Astrocyte of the hippocampus (primary cell): ENCODE data around the gene AP2B1.
"Not testable (repeated sequence)": the region's sequence is repeated elsewhere in the genome, so short reads cannot be mapped to it uniquely, and the experiment has no call there.

Source experiments
- DNase-seq: peaks from one replicate; pipeline ENCODE4 v3.0.0; 2011; ENCODE audit warnings: low read depth, low spot score

The AP2B1 gene

GRCh38 chr17:35587074-35587961 is at the start of gene AP2B1:
AP2B1 (plus strand) TSS chr17:35587322; CDS start chr17:35594031, 6,709 bp downstream.
- DNase-seq, result peak; percentile 98

GRCh38 chr17:35537601-35538141 is 49.5 kb upstream of the AP2B1 start, which contains the start of gene SLFN12L:
SLFN12L (minus strand) TSS chr17:35537678; CDS start chr17:35522364, 15,314 bp downstream.
- no peak for DNase-seq

GRCh38 chr17:35539659-35540026 is 47.5 kb upstream of the AP2B1 start:
- DNase-seq, result no peak

- DNase-seq, result peak; percentile 8
These were observed 46.3 kb upstream of the AP2B1 start for GRCh38 chr17:35540589-35541404.

- no peak for DNase-seq
These were observed 45.7 kb upstream of the AP2B1 start for GRCh38 chr17:35541434-35541833.

- no peak for DNase-seq
These were observed 44.1 kb upstream of the AP2B1 start for GRCh38 chr17:35542990-35543389.

- DNase-seq, result peak; percentile 5
These were observed 43.3 kb upstream of the AP2B1 start for GRCh38 chr17:35543856-35544255.

- DNase-seq, result no peak
These were observed 42.0 kb upstream of the AP2B1 start for GRCh38 chr17:35545150-35545549.

GRCh38 chr17:35546487-35546886 is 40.6 kb upstream of the AP2B1 start:
- DNase-seq, result no peak

GRCh38 chr17:35548208-35548810 is 38.8 kb upstream of the AP2B1 start:
- DNase-seq, result no peak

GRCh38 chr17:35548978-35549377 is 38.1 kb upstream of the AP2B1 start:
- DNase-seq, result no peak

GRCh38 chr17:35553310-35553709 is 33.8 kb upstream of the AP2B1 start:
- no peak for DNase-seq

- no peak for DNase-seq
These were observed 32.5 kb upstream of the AP2B1 start for GRCh38 chr17:35554668-35555067.

- no peak for DNase-seq
These were observed 31.4 kb upstream of the AP2B1 start for GRCh38 chr17:35555691-35556090.

GRCh38 chr17:35557353-35557752 is 29.8 kb upstream of the AP2B1 start:
- DNase-seq, result no peak

- DNase-seq, result no peak
These were observed 27.5 kb upstream of the AP2B1 start for GRCh38 chr17:35559495-35560210.

- DNase-seq, result no peak
These were observed 26.4 kb upstream of the AP2B1 start, which contains the start of gene SLFN14 for GRCh38 chr17:35560703-35561102. SLFN14 (minus strand) TSS chr17:35560819; CDS start chr17:35558062, 2,757 bp downstream.

GRCh38 chr17:35563181-35563580 is 23.9 kb upstream of the AP2B1 start:
- DNase-seq, result not testable (repeated sequence)

- DNase-seq, result no peak
These were observed 20.2 kb upstream of the AP2B1 start for GRCh38 chr17:35566968-35567367.

- DNase-seq, result peak; percentile 51
These were observed 18.6 kb upstream of the AP2B1 start for GRCh38 chr17:35568561-35568960.

GRCh38 chr17:35569405-35569804 is 17.7 kb upstream of the AP2B1 start:
- no peak for DNase-seq
